Measurements from ENCODE around the gene GALNT2. TPM values are rescaled to one million over a fixed set of nuclear protein-coding genes. Genes with fewer than 3 reads are reported as not detected.

GALNT2 gene
- total and polyA plus RNA-seq, 2 experiments from 2014 or later, result 17.8 to 48.3 TPM

- TF ChIP-seq ETS1 (IDR thresholded peaks at IDR 0.05) (no peak), ZNF331 (CRISPR knock-in tag; IDR thresholded peaks at IDR 0.05; ENCODE audit: low read depth) (no peak), JUNB (IDR thresholded peaks at IDR 0.05; ENCODE audit: unreplicated experiment) (no peak), NANOG (IDR thresholded peaks at IDR 0.05; ENCODE audit: borderline replicate concordance) (no peak), STAT1 (IDR thresholded peaks at IDR 0.05; ENCODE audit: unreplicated experiment) (no peak), CTCF (conservative IDR thresholded peaks at IDR 0.05; ENCODE audit: low read depth in 2 of 2) (no peak), ZNF114 (CRISPR knock-in tag; IDR thresholded peaks at IDR 0.05) (no peak), EZH2 (IDR thresholded peaks at IDR 0.05; ENCODE audit: low read depth, unreplicated experiment) (no peak)
- H3K4me1 ChIP-seq (ENCODE audit: insufficient read depth), result peaks cover 14% of the 10 kb centered on the region
- Mint-ChIP-seq H3K27me3 (ENCODE audit: insufficient read depth, low read depth, poor library complexity) (no peaks in the 10 kb centered on the region), H3K27ac (no peak overlapping the region), H3K4me1 (peaks cover 15% of the 10 kb centered on the region), H3K9me3 (peaks cover 6% of the 10 kb centered on the region; the same call in 2 of the 3 replicates), H3K36me3 (ENCODE audit: low read depth) (peaks cover 50% of the 10 kb centered on the region), H3K4me3 (no peak overlapping the region)
- H3K36me3 ChIP-seq (ENCODE audit: insufficient read depth), result peaks cover 6% of the 10 kb centered on the region; the same call in 1 of the 2 replicates
- H3K27me3 ChIP-seq (ENCODE audit: insufficient read depth), result no peaks in the 10 kb centered on the region
- H2AFZ ChIP-seq, result no peak overlapping the region
- no peak overlapping the region for H3K4me3 ChIP-seq
- ATAC-seq (no peak), DNase-seq (ENCODE audit: low spot score) (no peak)
- no peak overlapping the region for H3K4me2 ChIP-seq
- no peak overlapping the region for H3K27ac ChIP-seq (ENCODE audit: low read depth)
- no peaks in the 10 kb centered on the region for H3K79me2 ChIP-seq (replicated peaks; ENCODE audit: insufficient read depth)
- H3F3A ChIP-seq (replicated peaks; ENCODE audit: low read depth), result no peaks in the 10 kb centered on the region
- H3K9me2 ChIP-seq (ENCODE audit: insufficient read depth), result peaks cover 6% of the 10 kb centered on the region
- H4K20me1 ChIP-seq (replicated peaks; ENCODE audit: insufficient read depth), result no peaks in the 10 kb centered on the region; the same call in 1 of the 2 replicates
Observed at GRCh38 chr1:230255991-230256390, 189.0 kb downstream of the GALNT2 start.

GRCh38 chr1:230256896-230257295 is 189.9 kb downstream of the GALNT2 start:
- ATAC-seq (no peak), DNase-seq (ENCODE audit: low spot score) (no peak)
- no peak overlapping the region for H3K4me3 ChIP-seq
- H3K36me3 ChIP-seq (ENCODE audit: insufficient read depth), result peaks cover 6% of the 10 kb centered on the region; the same call in 1 of the 2 replicates
- Mint-ChIP-seq H3K4me3 (no peak overlapping the region), H3K9me3 (peaks cover 6% of the 10 kb centered on the region; the same call in 2 of the 3 replicates), H3K4me1 (peaks cover 6% of the 10 kb centered on the region; the same call in 2 of the 3 replicates), H3K27ac (no peak overlapping the region), H3K36me3 (ENCODE audit: low read depth) (peaks cover 50% of the 10 kb centered on the region), H3K27me3 (ENCODE audit: insufficient read depth, low read depth, poor library complexity) (no peaks in the 10 kb centered on the region)
- peaks cover 6% of the 10 kb centered on the region for H3K9me2 ChIP-seq (ENCODE audit: insufficient read depth)
- no peaks in the 10 kb centered on the region for H3K27me3 ChIP-seq (ENCODE audit: insufficient read depth)
- H4K20me1 ChIP-seq (replicated peaks; ENCODE audit: insufficient read depth), result no peaks in the 10 kb centered on the region; the same call in 1 of the 2 replicates
- no peak overlapping the region for H3K4me2 ChIP-seq
- no peak overlapping the region for H2AFZ ChIP-seq
- no peaks in the 10 kb centered on the region for H3F3A ChIP-seq (replicated peaks; ENCODE audit: low read depth)
- H3K27ac ChIP-seq (ENCODE audit: low read depth), result no peak overlapping the region
- H3K4me1 ChIP-seq (ENCODE audit: insufficient read depth), result peaks cover 5% of the 10 kb centered on the region
- H3K79me2 ChIP-seq (replicated peaks; ENCODE audit: insufficient read depth), result no peaks in the 10 kb centered on the region
- no peak for TF ChIP-seq JUNB (IDR thresholded peaks at IDR 0.05; ENCODE audit: unreplicated experiment)
- TF ChIP-seq STAT1 (IDR thresholded peaks at IDR 0.05; ENCODE audit: unreplicated experiment), result no peak
- no peak for TF ChIP-seq EZH2phosphoT487 (IDR thresholded peaks at IDR 0.05; ENCODE audit: unreplicated experiment)
- no peak for TF ChIP-seq ETS1 (IDR thresholded peaks at IDR 0.05)
- no peak for TF ChIP-seq ZNF462 (CRISPR knock-in tag; IDR thresholded peaks at IDR 0.05)

All from GM23338 (cell line).